ENCODE measurements around the gene C2CD4C. TPM values are rescaled to one million over a fixed set of nuclear protein-coding genes. Genes with fewer than 3 reads are reported as not detected.
"Not testable (repeated sequence)": the region's sequence is repeated elsewhere in the genome, so short reads cannot be mapped to it uniquely, and the experiment has no call there.

The C2CD4C gene
- total and polyA plus RNA-seq, 10 of the 15 experiments (the other 5 are each of a cell fraction or from before 2014, with no cell fraction given) = not detected

DNA sequence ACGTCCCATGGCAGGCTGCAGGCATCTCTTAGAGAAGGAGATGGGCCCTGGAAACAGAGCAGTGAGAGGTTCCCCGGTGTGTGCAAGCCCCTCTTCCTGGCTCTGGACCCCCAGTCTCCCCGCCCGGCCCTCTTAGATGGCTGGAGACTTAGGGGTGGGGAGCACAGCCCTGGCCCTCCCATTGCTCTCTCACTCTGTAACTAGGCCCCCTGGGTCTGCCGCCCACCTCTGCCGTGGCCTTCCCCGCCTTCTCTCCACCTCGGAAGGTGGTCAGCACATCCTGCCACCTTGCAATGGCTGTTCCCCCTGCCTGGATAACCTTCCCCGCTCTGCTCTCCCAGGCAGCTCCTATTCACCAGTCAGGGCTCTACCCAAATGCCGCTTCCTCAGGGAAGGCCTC lies 21.8 kb upstream of the C2CD4C start (continued):
- TF ChIP-seq IKZF2 (IDR thresholded peaks at IDR 0.05) = no peak
- TF ChIP-seq SIN3A (IDR thresholded peaks at IDR 0.05; ENCODE audit: low read depth, low read length) = no peak
- TF ChIP-seq POLR2A (IDR thresholded peaks at IDR 0.05; ENCODE audit: low read depth, low read length) = no peak
- no peak for TF ChIP-seq ZNF207 (IDR thresholded peaks at IDR 0.05; ENCODE audit: borderline replicate concordance)
- no peak for TF ChIP-seq NFIC (IDR thresholded peaks at IDR 0.05; ENCODE audit: low read depth, low read length)

DNA sequence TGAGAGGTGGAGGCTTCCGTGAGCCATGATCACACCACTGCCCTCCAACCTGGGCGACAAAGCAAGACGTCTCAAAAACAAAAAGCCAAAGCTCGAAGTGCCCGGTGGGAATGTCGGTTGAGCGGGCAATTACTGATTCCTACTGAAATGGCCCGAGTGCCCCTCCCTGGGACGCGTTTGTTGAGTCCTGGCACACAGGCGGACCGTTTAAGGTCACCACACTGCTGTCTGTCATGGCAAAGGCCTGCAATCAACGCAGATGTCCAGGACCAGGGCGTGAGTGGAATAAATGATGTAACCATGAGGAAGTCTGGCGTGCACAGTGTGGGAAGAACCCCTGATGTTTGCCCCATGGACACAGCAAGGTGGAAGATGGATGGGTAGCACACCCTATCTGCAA lies 19.2 kb upstream of the C2CD4C start:
- intact Hi-C loops (cut with micrococcal nuclease; ENCODE audit: unreplicated experiment) (no loop called here), in situ Hi-C loops (cut with MboI) (no loop called here)
- ChIA-PET CTCF (no interaction called here), RAD21 (ENCODE audit: unreplicated experiment) (no interaction called here), SMC1A (ENCODE audit: uncharacterized antibody, unreplicated experiment) (no interaction called here), POLR2A (no interaction called here)
- H3K36me3 ChIP-seq (ENCODE audit: control insufficient read depth in 2 of 2, insufficient read depth in 2 of 2, low read length in 1 of 2) = no peaks in the 10 kb centered on the region
- ATAC-seq (no peak), FAIRE-seq (no peak), DNase-seq (ENCODE audit: low read depth, low spot score) (no peak)
- H4K20me1 ChIP-seq (ENCODE audit: control insufficient read depth, insufficient read depth) = no peaks in the 10 kb centered on the region
- no peaks in the 10 kb centered on the region for H3K4me1 ChIP-seq (ENCODE audit: control insufficient read depth, insufficient read depth, low read length)
- no peak overlapping the region for H3K4me2 ChIP-seq (ENCODE audit: control insufficient read depth, insufficient read depth)
- H3K4me3 ChIP-seq = no peak overlapping the region
- no peak overlapping the region for H3K9ac ChIP-seq (ENCODE audit: control insufficient read depth, insufficient read depth, low read length)
- H2AFZ ChIP-seq (ENCODE audit: control insufficient read depth, low read depth, low read length) = no peak overlapping the region
- no peaks in the 10 kb centered on the region for H3K79me2 ChIP-seq (ENCODE audit: control insufficient read depth, insufficient read depth, low read length)
- no peak overlapping the region for H3K27ac ChIP-seq (ENCODE audit: control insufficient read depth, insufficient read depth)
- H3K9me3 ChIP-seq (replicated peaks; ENCODE audit: control insufficient read depth, insufficient read depth, low read length) = no peaks in the 10 kb centered on the region; the same call in 2 of the 3 replicates
- TF ChIP-seq, protein P1, sequence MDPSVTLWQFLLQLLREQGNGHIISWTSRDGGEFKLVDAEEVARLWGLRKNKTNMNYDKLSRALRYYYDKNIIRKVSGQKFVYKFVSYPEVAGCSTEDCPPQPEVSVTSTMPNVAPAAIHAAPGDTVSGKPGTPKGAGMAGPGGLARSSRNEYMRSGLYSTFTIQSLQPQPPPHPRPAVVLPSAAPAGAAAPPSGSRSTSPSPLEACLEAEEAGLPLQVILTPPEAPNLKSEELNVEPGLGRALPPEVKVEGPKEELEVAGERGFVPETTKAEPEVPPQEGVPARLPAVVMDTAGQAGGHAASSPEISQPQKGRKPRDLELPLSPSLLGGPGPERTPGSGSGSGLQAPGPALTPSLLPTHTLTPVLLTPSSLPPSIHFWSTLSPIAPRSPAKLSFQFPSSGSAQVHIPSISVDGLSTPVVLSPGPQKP (IDR thresholded peaks at IDR 0.05; ENCODE audit: low read depth, low read length) = no peak
- TF ChIP-seq ZBED1 (IDR thresholded peaks at IDR 0.05; ENCODE audit: borderline replicate concordance) = no peak
- WGBS (ENCODE audit: insufficient coverage, insufficient replicate concordance, low lambda C conversion rate, missing lambda C conversion rate) = 73% methylated on average over 15 of the region's 15 CpGs
- no TSS peak for BruUV-seq (replicated peaks)
- no peaks in the 10 kb centered on the region for H3K27me3 ChIP-seq (replicated peaks in 1 of 2; ENCODE audit: control insufficient read depth in 2 of 2, insufficient read depth in 2 of 2, low read length in 1 of 2)

DNA sequence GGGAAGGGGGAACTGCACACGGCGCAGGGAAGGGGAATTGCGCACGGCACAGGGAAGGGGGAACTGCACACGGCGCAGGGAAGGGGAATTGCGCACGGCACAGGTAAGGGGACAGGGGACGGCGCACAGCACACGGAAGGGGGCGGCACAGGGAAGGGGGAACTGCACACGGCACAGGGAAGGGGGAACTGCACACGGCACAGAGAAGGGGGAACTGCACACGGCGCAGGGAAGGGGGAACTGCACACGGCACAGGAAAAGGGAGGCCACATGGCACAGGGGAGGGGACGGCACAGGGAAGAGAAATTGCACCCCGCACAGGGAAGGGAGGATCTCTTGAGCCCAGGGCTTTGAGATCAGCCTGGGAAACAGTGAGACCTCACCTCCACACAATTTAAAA lies 18.7 kb upstream of the C2CD4C start:
- H3K4me2 ChIP-seq (ENCODE audit: control insufficient read depth, insufficient read depth); H3K27ac ChIP-seq (ENCODE audit: control insufficient read depth, insufficient read depth); SMC1A ChIA-PET (ENCODE audit: uncharacterized antibody, unreplicated experiment); RAD21 ChIA-PET (ENCODE audit: unreplicated experiment); H3K4me3 ChIP-seq; DNase-seq (ENCODE audit: low read depth, low spot score); ATAC-seq; H3K79me2 ChIP-seq (ENCODE audit: control insufficient read depth, insufficient read depth, low read length); CTCF ChIA-PET; H3K9me3 ChIP-seq (replicated peaks; ENCODE audit: control insufficient read depth, insufficient read depth, low read length); H3K36me3 ChIP-seq (ENCODE audit: control insufficient read depth in 2 of 2, insufficient read depth in 2 of 2, low read length in 1 of 2); H3K9ac ChIP-seq (ENCODE audit: control insufficient read depth, insufficient read depth, low read length); H4K20me1 ChIP-seq (ENCODE audit: control insufficient read depth, insufficient read depth); intact Hi-C loops (cut with micrococcal nuclease; ENCODE audit: unreplicated experiment); H2AFZ ChIP-seq (ENCODE audit: control insufficient read depth, low read depth, low read length); in situ Hi-C loops (cut with MboI); H3K27me3 ChIP-seq (replicated peaks in 1 of 2; ENCODE audit: control insufficient read depth in 2 of 2, insufficient read depth in 2 of 2, low read length in 1 of 2); FAIRE-seq; POLR2A ChIA-PET; BruUV-seq (replicated peaks); H3K4me1 ChIP-seq (ENCODE audit: control insufficient read depth, insufficient read depth, low read length): not testable (repeated sequence)
- WGBS (ENCODE audit: insufficient coverage, insufficient replicate concordance, low lambda C conversion rate, missing lambda C conversion rate) = no CpG with 5 or more reads among the region's 19 CpGs
